Peyer's patch (tissue), 4 donors: ENCODE data around the gene RBM44.

Experiments used
- POLR2A ChIP-seq, 2 donors: fragments of 450-650 bp; IDR thresholded peaks; one replicate each; pipeline ENCODE4 v1.5.1; 2017; ENCODE audit warnings: antibody characterized with exemption in 2 of 2, mild to moderate bottlenecking in 2 of 2, moderate library complexity in 2 of 2
- TF ChIP-seq, protein P1 (sequence below), 6 experiments: fragments of 450-650 bp in 4 of 6; fragments of 200-600 bp in 2 of 6; sonication (generic) in 1 of 6; IDR thresholded peaks; one replicate each; pipeline ENCODE4 v1.5.1; 2017 to 2019; ENCODE audit warnings: antibody characterized with exemption in 6 of 6, mild to moderate bottlenecking in 3 of 6, moderate library complexity in 1 of 6

- TF ChIP-seq, protein P1, sequence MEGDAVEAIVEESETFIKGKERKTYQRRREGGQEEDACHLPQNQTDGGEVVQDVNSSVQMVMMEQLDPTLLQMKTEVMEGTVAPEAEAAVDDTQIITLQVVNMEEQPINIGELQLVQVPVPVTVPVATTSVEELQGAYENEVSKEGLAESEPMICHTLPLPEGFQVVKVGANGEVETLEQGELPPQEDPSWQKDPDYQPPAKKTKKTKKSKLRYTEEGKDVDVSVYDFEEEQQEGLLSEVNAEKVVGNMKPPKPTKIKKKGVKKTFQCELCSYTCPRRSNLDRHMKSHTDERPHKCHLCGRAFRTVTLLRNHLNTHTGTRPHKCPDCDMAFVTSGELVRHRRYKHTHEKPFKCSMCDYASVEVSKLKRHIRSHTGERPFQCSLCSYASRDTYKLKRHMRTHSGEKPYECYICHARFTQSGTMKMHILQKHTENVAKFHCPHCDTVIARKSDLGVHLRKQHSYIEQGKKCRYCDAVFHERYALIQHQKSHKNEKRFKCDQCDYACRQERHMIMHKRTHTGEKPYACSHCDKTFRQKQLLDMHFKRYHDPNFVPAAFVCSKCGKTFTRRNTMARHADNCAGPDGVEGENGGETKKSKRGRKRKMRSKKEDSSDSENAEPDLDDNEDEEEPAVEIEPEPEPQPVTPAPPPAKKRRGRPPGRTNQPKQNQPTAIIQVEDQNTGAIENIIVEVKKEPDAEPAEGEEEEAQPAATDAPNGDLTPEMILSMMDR (IDR thresholded peaks at IDR 0.05), result no peak
- no peak for TF ChIP-seq POLR2A (IDR thresholded peaks at IDR 0.05)
Observed at GRCh38 chr2:237878321-237879057, 79.9 kb downstream of the RBM44 start.
